Keratinocyte (primary cell): ENCODE data around the gene TNPO1.

ENCODE experiments used
- CTCF ChIP-seq, 3 experiments: IDR thresholded peaks in 1 of 3; conservative IDR thresholded peaks in 1 of 3; optimal IDR thresholded peaks in 1 of 3; 2 replicates in 2 of 3; 3 replicates in 1 of 3; pipeline versions ENCODE3 to v1.5.1; 2011; ENCODE audit warnings: low read length in 3 of 3, mild to moderate bottlenecking in 3 of 3, moderate library complexity in 2 of 3, control low read depth in 1 of 3, inconsistent platforms in 1 of 3; ENCODE audit not compliant: insufficient read depth in 2 of 3; ENCODE audit errors: extremely low read depth in 1 of 3
- EZH2 ChIP-seq: IDR thresholded peaks from one replicate; pipeline ENCODE4 v1.6.1; 2012; ENCODE audit warnings: inconsistent platforms, mild to moderate bottlenecking, low read length, moderate library complexity

GRCh38 chr5:72938206-72938605, 121.7 kb downstream of the TNPO1 start:
- TF ChIP-seq CTCF (optimal IDR thresholded peaks at IDR 0.05 in 1 of 3, IDR thresholded peaks at IDR 0.05 in 1 of 3, conservative IDR thresholded peaks at IDR 0.05 in 1 of 3; ENCODE audit: extremely low read depth in 1 of 3, insufficient read depth in 2 of 3, low read length in 3 of 3) (no peak), EZH2 (no peak)
